Body of pancreas (tissue), 4 donors: ENCODE results near the gene RBMS3.

Experiments
- CTCF ChIP-seq, 7 experiments: fragments of 450-650 bp in 4 of 7; fragments of 200-600 bp in 3 of 7; sonication (generic) in 3 of 7; IDR thresholded peaks; one replicate each; pipeline ENCODE4 v1.5.1; 2016 to 2019; ENCODE audit warnings: antibody characterized with exemption in 7 of 7
- POLR2A ChIP-seq, 3 donors: fragments of 450-650 bp; IDR thresholded peaks; one replicate each; pipeline ENCODE4 v1.6.1; 2016; ENCODE audit warnings: antibody characterized with exemption in 3 of 3, mild to moderate bottlenecking in 2 of 3

- no peak for TF ChIP-seq CTCF (IDR thresholded peaks at IDR 0.05)
- no peak for TF ChIP-seq POLR2A (IDR thresholded peaks at IDR 0.05)
These were observed 494.5 kb downstream of the RBMS3 start for GRCh38 chr3:29775340-29775739.
